Nephron (organoid): Measurements from ENCODE around the gene CALML3.

Experiments used
- H3K27ac Mint-ChIP-seq, 3 experiments: 2 replicates each; pipeline ENCODE4 v1.8.0; 2020; ENCODE audit warnings: mixed read lengths in 3 of 3, mild to moderate bottlenecking in 2 of 3, moderate library complexity in 1 of 3
- H3K27me3 Mint-ChIP-seq: 2 replicates; pipeline ENCODE4 v1.8.0; 2021; ENCODE audit warnings: low read depth, mild to moderate bottlenecking, moderate library complexity, mixed read lengths
- H3K36me3 Mint-ChIP-seq: 2 replicates; pipeline ENCODE4 v1.8.0; 2020; ENCODE audit warnings: low read depth, mixed read lengths
- H3K4me1 Mint-ChIP-seq: 2 replicates; pipeline ENCODE4 v1.8.0; 2020; ENCODE audit warnings: mixed read lengths
- H3K4me3 Mint-ChIP-seq, 3 experiments: 2 replicates each; pipeline ENCODE4 v1.8.0; 2020; ENCODE audit warnings: mild to moderate bottlenecking in 3 of 3, mixed read lengths in 3 of 3, moderate library complexity in 2 of 3
- H3K9me3 Mint-ChIP-seq: 2 replicates; pipeline ENCODE4 v1.8.0; 2020; ENCODE audit warnings: mixed read lengths
- TF ChIP-seq, protein P1 (sequence below), 3 experiments: fragments of 200-600 bp; sonication (generic); IDR thresholded peaks; one replicate each; pipeline ENCODE4 v1.5.0; 2021; ENCODE audit warnings: antibody characterized with exemption in 3 of 3; ENCODE audit not compliant: unreplicated experiment in 3 of 3

The CALML3 gene

DNA sequence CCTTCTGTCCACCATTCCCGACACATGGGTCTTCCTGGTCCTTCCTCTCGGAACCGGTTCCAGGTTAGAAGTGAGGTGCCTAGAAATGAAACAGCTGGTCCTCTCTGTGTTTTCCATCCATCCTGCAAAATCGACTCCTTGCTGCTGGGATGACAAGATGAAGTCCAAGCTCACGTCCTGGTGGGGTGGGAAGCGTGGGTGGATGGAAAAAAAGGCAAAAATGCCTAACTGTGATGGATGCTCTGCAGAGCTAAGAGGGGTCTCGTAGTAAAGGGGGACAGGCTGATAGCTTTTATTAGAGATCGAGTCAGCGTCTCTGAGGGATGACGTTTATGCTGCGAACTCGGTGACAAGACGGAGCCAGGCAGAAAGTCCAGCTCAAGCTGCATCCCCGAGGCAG lies 39.5 kb upstream of the CALML3 start:
- no peak overlapping the region for H3K27ac Mint-ChIP-seq
- peaks cover 3% of the 10 kb centered on the region for H3K27me3 Mint-ChIP-seq
- H3K9me3 Mint-ChIP-seq, result no peaks in the 10 kb centered on the region
- H3K4me1 Mint-ChIP-seq, result peaks cover 23% of the 10 kb centered on the region
- TF ChIP-seq, protein P1, sequence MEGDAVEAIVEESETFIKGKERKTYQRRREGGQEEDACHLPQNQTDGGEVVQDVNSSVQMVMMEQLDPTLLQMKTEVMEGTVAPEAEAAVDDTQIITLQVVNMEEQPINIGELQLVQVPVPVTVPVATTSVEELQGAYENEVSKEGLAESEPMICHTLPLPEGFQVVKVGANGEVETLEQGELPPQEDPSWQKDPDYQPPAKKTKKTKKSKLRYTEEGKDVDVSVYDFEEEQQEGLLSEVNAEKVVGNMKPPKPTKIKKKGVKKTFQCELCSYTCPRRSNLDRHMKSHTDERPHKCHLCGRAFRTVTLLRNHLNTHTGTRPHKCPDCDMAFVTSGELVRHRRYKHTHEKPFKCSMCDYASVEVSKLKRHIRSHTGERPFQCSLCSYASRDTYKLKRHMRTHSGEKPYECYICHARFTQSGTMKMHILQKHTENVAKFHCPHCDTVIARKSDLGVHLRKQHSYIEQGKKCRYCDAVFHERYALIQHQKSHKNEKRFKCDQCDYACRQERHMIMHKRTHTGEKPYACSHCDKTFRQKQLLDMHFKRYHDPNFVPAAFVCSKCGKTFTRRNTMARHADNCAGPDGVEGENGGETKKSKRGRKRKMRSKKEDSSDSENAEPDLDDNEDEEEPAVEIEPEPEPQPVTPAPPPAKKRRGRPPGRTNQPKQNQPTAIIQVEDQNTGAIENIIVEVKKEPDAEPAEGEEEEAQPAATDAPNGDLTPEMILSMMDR (IDR thresholded peaks at IDR 0.05; ENCODE audit: unreplicated experiment in 3 of 3), result no peak
- H3K36me3 Mint-ChIP-seq, result no peaks in the 10 kb centered on the region
- no peak overlapping the region for H3K4me3 Mint-ChIP-seq

DNA sequence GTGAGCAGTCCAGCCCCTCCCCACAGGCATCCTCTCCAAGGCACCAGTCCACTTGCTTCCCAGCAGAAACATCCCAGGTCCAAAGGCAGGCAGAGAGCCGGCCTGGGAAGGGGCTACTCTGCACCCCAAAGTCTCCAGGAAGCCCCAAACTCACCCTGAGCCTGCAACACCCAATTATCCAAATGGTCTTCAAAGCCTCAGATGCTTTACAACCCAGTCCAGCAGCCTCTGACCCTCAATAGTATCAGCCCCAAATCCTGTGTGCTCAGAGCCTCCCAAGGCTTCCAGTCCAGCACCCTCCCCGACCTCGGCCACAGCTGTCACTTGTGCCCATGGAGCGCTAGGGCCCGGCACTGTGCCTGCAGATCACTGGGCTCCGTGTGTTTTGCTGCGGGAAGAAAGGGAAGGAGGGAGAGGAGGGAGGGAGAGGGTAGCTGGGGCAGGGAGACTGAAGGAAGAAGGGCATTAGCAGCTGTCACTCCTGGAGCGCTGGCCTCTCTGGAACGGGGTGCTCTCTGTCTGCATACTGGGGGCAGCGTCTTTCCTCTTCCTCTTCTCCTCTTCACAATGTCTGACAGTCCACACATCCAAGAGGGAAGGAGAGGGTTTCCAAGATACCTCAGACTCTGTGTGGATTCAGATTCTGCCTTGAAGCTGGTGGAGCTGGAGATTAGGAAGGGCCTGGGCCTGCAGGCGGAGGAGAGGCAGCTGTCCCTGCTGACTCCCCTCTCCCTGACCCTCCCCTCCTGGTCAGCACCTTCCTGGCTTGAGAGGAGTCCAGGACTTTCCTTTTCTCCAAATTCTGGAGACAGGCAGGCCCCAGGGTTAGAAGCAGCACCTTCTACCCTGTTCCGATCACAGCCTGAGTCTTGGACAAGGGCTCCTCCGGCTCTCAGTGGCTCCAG lies 38.6 kb upstream of the CALML3 start:
- no peaks in the 10 kb centered on the region for H3K36me3 Mint-ChIP-seq

DNA sequence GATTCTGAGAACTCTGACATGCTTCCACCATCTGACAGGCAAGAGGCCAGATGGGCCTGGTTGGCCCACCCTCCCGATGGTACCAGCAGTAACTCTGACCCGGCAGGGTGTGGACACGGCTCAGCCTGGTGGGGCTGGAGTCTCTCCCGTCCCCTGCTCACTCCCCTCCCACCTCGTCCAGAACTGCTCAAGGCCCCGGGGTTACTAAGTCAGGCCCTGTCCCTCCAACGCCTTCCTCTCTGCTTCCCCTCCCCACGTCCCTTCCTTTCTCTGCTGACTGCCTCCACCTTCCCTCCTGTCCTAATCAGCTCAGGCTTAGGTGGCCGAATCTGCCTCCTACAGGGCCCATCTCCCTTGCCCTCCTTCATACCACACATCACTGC lies 37.9 kb upstream of the CALML3 start:
- Mint-ChIP-seq H3K4me1 (peaks cover 16% of the 10 kb centered on the region), H3K36me3 (no peaks in the 10 kb centered on the region), H3K27me3 (peaks cover 3% of the 10 kb centered on the region), H3K4me3 (no peak overlapping the region), H3K9me3 (no peaks in the 10 kb centered on the region), H3K27ac (peak overlapping the region in 1 of 3 experiments; percentile 16)
- TF ChIP-seq, protein P1 (IDR thresholded peaks at IDR 0.05; ENCODE audit: unreplicated experiment in 3 of 3), result no peak

More for the DNA sequence above, 38.6 kb upstream of the CALML3 start:
- Mint-ChIP-seq H3K27me3 (peaks cover 3% of the 10 kb centered on the region), H3K4me3 (no peak overlapping the region), H3K4me1 (peaks cover 19% of the 10 kb centered on the region), H3K27ac (peak overlapping the region in 1 of 3 experiments; percentile 16), H3K9me3 (no peaks in the 10 kb centered on the region)
- TF ChIP-seq, protein P1 (IDR thresholded peaks at IDR 0.05; ENCODE audit: unreplicated experiment in 3 of 3), result no peak

DNA sequence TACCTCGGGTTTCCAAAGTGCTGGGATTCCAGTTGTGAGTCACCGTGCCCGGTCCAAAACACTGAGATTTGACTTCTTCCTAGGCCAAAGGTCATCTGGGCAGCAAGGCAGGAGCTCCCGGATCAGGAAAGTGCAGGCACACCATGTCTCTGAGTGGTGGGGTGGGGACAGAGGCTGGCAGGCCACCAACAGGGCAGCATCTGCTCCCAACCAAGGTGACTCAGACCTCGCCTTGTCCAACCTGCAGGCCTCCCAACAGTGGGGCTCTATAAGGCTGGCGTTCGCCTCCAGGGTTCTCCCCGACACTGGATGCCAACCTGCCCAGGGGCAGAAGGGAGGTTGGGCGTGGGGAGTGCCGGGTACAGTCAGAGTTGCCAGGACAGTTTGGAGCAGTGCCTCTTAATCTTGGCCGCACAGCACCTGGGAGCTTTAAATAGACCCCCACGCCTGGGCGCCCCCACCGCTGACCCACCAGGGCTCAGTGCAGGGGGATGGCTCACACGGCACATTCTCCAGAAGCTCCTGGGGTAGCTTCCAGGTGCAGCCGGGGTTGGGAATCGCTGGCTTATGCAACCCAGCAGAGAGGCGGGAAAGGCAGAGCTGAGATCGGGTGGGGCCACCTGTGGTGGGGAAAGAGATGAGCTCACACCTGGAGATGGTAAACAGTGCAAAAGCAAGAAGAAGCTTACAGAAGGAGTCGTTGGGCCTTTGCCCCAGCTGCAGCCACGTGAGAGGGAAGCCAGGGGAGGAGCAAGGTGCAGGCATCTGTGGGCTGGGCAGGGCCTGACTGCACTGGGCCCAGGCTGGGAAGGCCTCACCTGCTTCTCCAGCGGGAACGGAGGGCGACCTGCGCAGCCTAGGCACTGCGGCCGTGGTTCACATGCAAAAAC lies 36.2 kb upstream of the CALML3 start:
- TF ChIP-seq, protein P1 (IDR thresholded peaks at IDR 0.05; ENCODE audit: unreplicated experiment in 3 of 3), result no peak
- Mint-ChIP-seq H3K27ac (no peak overlapping the region), H3K36me3 (no peaks in the 10 kb centered on the region), H3K4me1 (peaks cover 11% of the 10 kb centered on the region), H3K4me3 (no peak overlapping the region), H3K27me3 (peaks cover 3% of the 10 kb centered on the region), H3K9me3 (peaks cover 2% of the 10 kb centered on the region)

DNA sequence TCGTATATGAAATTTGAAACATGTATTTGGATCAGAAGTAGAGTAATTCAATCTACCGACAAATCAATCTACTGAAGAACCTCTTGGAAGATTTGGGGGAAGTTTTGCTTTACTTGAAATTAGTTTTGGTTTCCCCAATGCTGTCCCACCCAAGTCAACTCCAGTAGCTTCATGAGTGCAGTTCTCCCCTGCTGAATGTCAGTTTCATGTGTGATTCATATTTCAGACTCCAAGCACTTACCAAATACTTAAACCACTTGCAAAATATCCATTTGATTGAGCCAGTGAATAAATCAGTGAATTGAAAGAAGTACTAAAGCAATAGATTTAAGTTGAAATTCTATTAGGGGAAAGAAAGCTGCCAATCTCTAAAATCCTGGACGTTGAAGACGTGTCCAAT lies 34.7 kb upstream of the CALML3 start:
- TF ChIP-seq, protein P1 (IDR thresholded peaks at IDR 0.05; ENCODE audit: unreplicated experiment in 3 of 3), result no peak

More for the DNA sequence above, 34.7 kb upstream of the CALML3 start:
- Mint-ChIP-seq H3K4me1 (peaks cover 11% of the 10 kb centered on the region), H3K4me3 (no peak overlapping the region), H3K27me3 (peaks cover 2% of the 10 kb centered on the region), H3K27ac (peak overlapping the region in 1 of 3 experiments; percentile 45), H3K9me3 (peaks cover 2% of the 10 kb centered on the region), H3K36me3 (no peaks in the 10 kb centered on the region)
